D721Med (cell line): ENCODE measurements around the gene PSMD6.

Source experiments
- DNase-seq: peaks from one replicate; pipeline ENCODE4 v3.0.0; 2011; ENCODE audit warnings: low spot score; ENCODE audit not compliant: insufficient read length
- FAIRE-seq: peaks from 2 replicates; lab custom pipeline; 2011; peaks lifted over from hg19 to GRCh38; lab: Jason Lieb, UNC
- CTCF ChIP-seq: IDR thresholded peaks from 2 replicates; pipeline ENCODE4 v1.5.1; 2012; ENCODE audit warnings: mild to moderate bottlenecking, control low read depth; ENCODE audit not compliant: insufficient read depth; ENCODE audit errors: missing control alignments

PSMD6 gene

GRCh38 chr3:64047787-64048186 is 24.5 kb upstream of the PSMD6 start:
- DNase-seq (no peak), FAIRE-seq (no peak)
- TF ChIP-seq CTCF, result no peak

- FAIRE-seq (no peak), DNase-seq (no peak)
- no peak for TF ChIP-seq CTCF
These were observed 23.8 kb upstream of the PSMD6 start for GRCh38 chr3:64046996-64047594.

DNA sequence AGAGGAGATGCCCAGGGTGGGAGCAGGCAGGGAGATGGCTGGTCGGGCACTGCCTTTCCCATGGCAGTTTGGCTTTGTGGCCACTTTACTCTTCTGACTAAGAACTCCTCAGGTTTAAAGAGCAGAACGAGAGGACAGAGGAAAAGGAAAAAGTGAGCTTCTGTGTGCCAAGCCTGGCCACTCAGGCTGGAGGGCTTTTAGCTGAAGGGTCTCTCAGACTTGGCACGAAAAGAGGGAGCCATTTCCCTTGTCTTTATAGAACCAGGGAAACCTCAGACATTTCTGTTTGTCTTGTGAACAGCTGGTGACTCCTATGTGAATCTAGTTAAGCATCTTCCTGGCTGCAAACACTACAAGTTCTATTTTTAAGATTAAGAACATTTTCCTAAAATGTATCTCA is 23.3 kb upstream of the PSMD6 start:
- no peak for TF ChIP-seq CTCF
- FAIRE-seq (no peak), DNase-seq (no peak)

- DNase-seq (no peak), FAIRE-seq (no peak)
- no peak for TF ChIP-seq CTCF
These were observed 19.7 kb upstream of the PSMD6 start for GRCh38 chr3:64042952-64043351.

- TF ChIP-seq CTCF, result no peak
- DNase-seq, result no peak
- FAIRE-seq, result no peak
These were observed 16.9 kb upstream of the PSMD6 start for GRCh38 chr3:64039981-64040733.

DNA sequence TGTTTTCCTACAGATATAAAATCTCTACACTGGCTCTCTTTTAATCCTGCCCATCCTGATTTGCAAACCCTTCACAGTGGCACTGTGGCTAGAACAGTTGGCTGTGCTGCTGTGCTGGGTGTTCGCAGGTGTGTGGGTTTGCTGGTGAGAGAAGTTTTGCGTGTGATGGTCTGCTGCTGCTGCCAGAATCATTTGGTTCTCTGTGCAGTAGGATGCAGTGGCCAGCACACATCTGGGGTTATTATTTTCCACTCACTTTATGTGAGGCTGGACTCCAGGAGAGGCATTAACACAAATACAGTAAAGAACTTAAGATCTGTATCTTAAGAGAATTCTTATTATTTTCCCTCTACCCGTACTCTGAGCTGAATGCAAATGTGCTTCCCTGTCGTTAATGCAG is 16.0 kb upstream of the PSMD6 start:
- DNase-seq (no peak), FAIRE-seq (no peak)
- TF ChIP-seq CTCF, result no peak

- FAIRE-seq, result no peak
These were observed 15.0 kb upstream of the PSMD6 start for GRCh38 chr3:64038253-64038767.

More at GRCh38 chr3:64038253-64038767, 15.0 kb upstream of the PSMD6 start:
- no peak for DNase-seq
- TF ChIP-seq CTCF, result no peak
